ENCODE measurements around the gene TSEN2.

TSEN2 gene

DNA sequence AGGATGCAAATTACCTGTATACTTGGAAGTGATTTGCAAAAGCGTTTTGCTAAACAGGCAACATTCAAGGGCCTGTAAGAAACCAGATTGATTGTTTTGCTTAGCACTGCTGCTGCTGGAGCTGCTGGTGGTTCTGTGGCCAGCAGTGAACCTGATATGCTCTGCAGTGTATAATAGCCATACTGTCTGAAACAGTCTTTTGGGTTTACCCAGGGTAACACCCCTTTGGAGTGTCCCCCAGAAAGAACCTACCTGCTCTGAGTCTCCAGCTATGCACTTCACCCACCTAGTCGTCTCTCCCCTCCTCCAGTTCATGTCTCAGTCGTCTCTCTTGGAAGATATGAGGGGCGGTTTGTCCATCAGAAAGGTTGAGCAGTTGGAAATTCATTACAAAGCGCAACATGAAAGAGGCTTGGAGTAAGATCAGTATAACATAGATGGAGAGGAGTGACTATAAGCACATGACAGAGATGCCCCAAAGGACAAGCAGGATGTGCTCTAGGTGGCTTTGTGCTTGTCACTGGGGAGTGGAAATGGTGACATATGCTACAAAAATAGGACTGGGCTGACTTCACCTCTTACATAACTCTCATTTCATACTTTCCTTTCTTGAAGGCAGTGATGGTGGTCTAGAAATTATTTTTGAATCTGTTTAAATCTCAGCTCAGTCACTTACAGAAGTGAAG, 76.4 kb downstream of the TSEN2 start:
- H3K4me3 ChIP-seq (ENCODE audit: low read depth, low read length) = no peak overlapping the region
- TF ChIP-seq CTCF (IDR thresholded peaks at IDR 0.05; ENCODE audit: low read depth, low read length) = no peak
- in situ Hi-C loops (cut with HindIII; ENCODE audit: low sequenced_read_pairs) = no loop called here
- DNase-seq (ENCODE audit: low read depth, low spot score) = no peak

DNA sequence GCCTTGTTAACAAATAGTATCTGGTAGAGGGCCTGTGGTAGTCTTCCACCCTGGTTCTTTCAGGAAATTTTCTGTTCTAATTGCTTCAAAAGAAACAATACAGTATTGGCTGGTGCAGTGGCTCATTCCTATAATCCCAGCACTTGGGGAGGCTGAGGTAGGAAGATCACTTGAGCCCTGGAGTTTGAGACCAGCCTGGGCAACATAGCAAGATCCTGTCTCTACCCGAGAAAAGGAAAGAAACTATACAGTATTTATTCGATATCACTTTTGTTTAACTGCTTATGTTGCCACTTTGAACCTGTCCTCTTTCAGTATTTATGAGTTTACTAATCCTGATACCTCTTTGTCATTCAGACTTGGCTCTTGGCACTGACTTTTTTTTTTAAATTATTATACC, 77.1 kb downstream of the TSEN2 start:
- TF ChIP-seq CTCF (IDR thresholded peaks at IDR 0.05; ENCODE audit: low read depth, low read length) = no peak
- H3K4me3 ChIP-seq (ENCODE audit: low read depth, low read length) = no peak overlapping the region
- DNase-seq (ENCODE audit: low read depth, low spot score) = no peak
- in situ Hi-C loops (cut with HindIII; ENCODE audit: low sequenced_read_pairs) = no loop called here

GRCh38 chr3:12562451-12562850, 78.2 kb downstream of the TSEN2 start:
- no peak for DNase-seq (ENCODE audit: low read depth, low spot score)
- H3K4me3 ChIP-seq (ENCODE audit: low read depth, low read length) = no peak overlapping the region
- in situ Hi-C loops (cut with HindIII; ENCODE audit: low sequenced_read_pairs) = no loop called here
- TF ChIP-seq CTCF (IDR thresholded peaks at IDR 0.05; ENCODE audit: low read depth, low read length) = no peak

GRCh38 chr3:12566976-12567375, 82.7 kb downstream of the TSEN2 start:
- H3K4me3 ChIP-seq (ENCODE audit: low read depth, low read length) = no peak overlapping the region
- no peak for TF ChIP-seq CTCF (IDR thresholded peaks at IDR 0.05; ENCODE audit: low read depth, low read length)
- in situ Hi-C loops (cut with HindIII; ENCODE audit: low sequenced_read_pairs) = no loop called here
- no peak for DNase-seq (ENCODE audit: low read depth, low spot score)

DNA sequence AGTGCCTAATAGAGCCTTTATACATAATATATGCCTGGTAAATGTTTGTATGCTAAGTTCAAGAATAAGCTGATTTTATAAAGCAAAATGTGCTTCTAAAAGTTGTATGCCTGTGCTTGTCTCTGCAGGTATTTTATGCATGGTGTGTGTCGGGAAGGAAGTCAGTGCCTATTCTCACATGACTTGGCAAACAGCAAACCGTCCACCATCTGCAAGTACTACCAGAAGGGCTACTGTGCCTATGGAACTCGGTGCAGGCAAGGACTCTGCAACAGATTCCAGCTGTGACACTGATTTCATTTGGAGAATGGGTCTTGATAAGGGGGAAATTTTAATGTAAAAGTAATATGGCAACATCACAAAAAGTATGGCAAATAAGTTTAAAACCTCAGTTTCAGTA, 84.5 kb downstream of the TSEN2 start:
- in situ Hi-C loops (cut with HindIII; ENCODE audit: low sequenced_read_pairs) = no loop called here
- no peak for DNase-seq (ENCODE audit: low read depth, low spot score)
- no peak overlapping the region for H3K4me3 ChIP-seq (ENCODE audit: low read depth, low read length)
- TF ChIP-seq CTCF (IDR thresholded peaks at IDR 0.05; ENCODE audit: low read depth, low read length) = no peak

GRCh38 chr3:12569836-12570235, 85.6 kb downstream of the TSEN2 start:
- DNase-seq (ENCODE audit: low read depth, low spot score) = no peak
- TF ChIP-seq CTCF (IDR thresholded peaks at IDR 0.05; ENCODE audit: low read depth, low read length) = no peak
- H3K4me3 ChIP-seq (ENCODE audit: low read depth, low read length) = no peak overlapping the region
- in situ Hi-C loops (cut with HindIII; ENCODE audit: low sequenced_read_pairs) = no loop called here

All from astrocyte of the spinal cord (primary cell).